ENCODE results near the gene PAXX. TPM values are rescaled to one million over a fixed set of nuclear protein-coding genes. Genes with fewer than 3 reads are reported as not detected.

PAXX gene, protein sequence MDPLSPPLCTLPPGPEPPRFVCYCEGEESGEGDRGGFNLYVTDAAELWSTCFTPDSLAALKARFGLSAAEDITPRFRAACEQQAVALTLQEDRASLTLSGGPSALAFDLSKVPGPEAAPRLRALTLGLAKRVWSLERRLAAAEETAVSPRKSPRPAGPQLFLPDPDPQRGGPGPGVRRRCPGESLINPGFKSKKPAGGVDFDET
- polyA plus RNA-seq (276 and 346 TPM in 2 replicates), polyA minus RNA-seq (30.4 and 35.3 TPM in 2 replicates)

DNA sequence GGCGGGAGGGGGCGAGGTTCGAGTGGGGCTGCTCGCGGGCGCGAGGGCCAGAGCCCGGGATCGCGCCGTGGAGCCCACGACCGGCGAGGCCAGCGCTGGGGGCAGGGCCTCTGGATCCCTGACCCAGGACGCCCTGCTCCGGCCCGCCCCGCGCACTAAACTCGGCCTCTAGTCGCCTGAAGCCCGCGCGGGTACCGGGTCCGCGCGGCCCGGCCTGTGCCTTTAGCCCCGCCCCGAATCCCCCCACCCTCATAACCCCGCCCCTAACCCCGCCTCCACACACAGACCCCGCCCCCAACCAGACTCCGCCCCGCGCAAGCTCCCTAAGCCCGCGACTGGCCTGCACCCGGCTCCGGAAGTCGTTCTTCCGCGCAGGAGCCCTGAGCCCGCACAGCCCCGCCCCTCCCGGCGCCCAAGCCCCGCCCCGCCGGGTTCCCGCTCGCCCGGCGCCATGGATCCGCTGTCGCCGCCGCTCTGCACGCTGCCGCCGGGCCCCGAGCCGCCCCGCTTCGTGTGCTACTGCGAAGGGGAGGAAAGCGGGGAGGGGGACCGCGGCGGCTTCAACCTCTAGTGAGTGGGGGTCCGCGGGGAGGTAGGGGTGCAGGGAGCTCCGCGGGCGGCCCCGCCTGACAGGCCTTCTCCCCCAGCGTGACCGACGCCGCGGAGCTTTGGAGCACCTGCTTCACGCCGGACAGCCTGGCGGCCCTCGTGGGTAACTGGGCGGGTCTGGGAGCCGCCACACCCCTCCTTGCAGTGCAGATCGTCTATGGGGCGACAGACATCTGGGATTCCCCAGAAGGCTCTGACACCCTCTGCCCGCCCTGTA lies at the start of gene PAXX:
TSS of gene PAXX (plus strand) at position 430 of the 826 bp plus-strand sequence. CDS start at position 452, 22 bp downstream.
- Histone ChIP-seq H3K9me3 (ENCODE audit: low read length) (no peaks in the 10 kb centered on the region), H3K9ac (ENCODE audit: low read length) (peak within 1 kb of the TSS; percentile 81), H4K20me1 (ENCODE audit: insufficient read depth) (no peaks in the 10 kb centered on the region), H3K27me3 (ENCODE audit: insufficient read depth, low read depth, low read length) (peaks cover 3% of the 10 kb centered on the region), H2AFZ (ENCODE audit: low read depth, low read length) (peak within 1 kb of the TSS; percentile 70), H3K27ac (ENCODE audit: low read length) (peak within 1 kb of the TSS; percentile 42), H3F3A (ENCODE audit: insufficient read depth, low read length, poor library complexity, severe bottlenecking) (no peaks in the 10 kb centered on the region), H3K36me3 (ENCODE audit: insufficient read depth, low read length) (no peaks in the 10 kb centered on the region), H3K4me3 (ENCODE audit: low read length) (peak within 1 kb of the TSS; percentile 96), H3K79me2 (replicated peaks; ENCODE audit: insufficient read depth, low read length) (no peaks in the 10 kb centered on the region), H3K4me2 (ENCODE audit: low read length) (peak within 1 kb of the TSS; percentile 87), H3K9me2 (ENCODE audit: insufficient read depth, low read length) (no peaks in the 10 kb centered on the region)
- TF ChIP-seq, protein P1, sequence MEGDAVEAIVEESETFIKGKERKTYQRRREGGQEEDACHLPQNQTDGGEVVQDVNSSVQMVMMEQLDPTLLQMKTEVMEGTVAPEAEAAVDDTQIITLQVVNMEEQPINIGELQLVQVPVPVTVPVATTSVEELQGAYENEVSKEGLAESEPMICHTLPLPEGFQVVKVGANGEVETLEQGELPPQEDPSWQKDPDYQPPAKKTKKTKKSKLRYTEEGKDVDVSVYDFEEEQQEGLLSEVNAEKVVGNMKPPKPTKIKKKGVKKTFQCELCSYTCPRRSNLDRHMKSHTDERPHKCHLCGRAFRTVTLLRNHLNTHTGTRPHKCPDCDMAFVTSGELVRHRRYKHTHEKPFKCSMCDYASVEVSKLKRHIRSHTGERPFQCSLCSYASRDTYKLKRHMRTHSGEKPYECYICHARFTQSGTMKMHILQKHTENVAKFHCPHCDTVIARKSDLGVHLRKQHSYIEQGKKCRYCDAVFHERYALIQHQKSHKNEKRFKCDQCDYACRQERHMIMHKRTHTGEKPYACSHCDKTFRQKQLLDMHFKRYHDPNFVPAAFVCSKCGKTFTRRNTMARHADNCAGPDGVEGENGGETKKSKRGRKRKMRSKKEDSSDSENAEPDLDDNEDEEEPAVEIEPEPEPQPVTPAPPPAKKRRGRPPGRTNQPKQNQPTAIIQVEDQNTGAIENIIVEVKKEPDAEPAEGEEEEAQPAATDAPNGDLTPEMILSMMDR (IDR thresholded peaks at IDR 0.05; ENCODE audit: poor library complexity, severe bottlenecking): no peak
- no peak for TF ChIP-seq TAF1 (IDR thresholded peaks at IDR 0.05; ENCODE audit: low read depth)
- TF ChIP-seq EP300 (conservative IDR thresholded peaks at IDR 0.05; ENCODE audit: poor library complexity, severe bottlenecking): peak; percentile 10
- peak; percentile 34 for TF ChIP-seq SMC3 (conservative IDR thresholded peaks at IDR 0.05; ENCODE audit: poor library complexity)
- peak; percentile 96 for TF ChIP-seq MXI1 (conservative IDR thresholded peaks at IDR 0.05; ENCODE audit: poor library complexity, severe bottlenecking)
- peak; percentile 60 for TF ChIP-seq POLR2AphosphoS5 (IDR thresholded peaks at IDR 0.05)
- TF ChIP-seq RAD21 (conservative IDR thresholded peaks at IDR 0.05): no peak
- TF ChIP-seq, protein P2, sequence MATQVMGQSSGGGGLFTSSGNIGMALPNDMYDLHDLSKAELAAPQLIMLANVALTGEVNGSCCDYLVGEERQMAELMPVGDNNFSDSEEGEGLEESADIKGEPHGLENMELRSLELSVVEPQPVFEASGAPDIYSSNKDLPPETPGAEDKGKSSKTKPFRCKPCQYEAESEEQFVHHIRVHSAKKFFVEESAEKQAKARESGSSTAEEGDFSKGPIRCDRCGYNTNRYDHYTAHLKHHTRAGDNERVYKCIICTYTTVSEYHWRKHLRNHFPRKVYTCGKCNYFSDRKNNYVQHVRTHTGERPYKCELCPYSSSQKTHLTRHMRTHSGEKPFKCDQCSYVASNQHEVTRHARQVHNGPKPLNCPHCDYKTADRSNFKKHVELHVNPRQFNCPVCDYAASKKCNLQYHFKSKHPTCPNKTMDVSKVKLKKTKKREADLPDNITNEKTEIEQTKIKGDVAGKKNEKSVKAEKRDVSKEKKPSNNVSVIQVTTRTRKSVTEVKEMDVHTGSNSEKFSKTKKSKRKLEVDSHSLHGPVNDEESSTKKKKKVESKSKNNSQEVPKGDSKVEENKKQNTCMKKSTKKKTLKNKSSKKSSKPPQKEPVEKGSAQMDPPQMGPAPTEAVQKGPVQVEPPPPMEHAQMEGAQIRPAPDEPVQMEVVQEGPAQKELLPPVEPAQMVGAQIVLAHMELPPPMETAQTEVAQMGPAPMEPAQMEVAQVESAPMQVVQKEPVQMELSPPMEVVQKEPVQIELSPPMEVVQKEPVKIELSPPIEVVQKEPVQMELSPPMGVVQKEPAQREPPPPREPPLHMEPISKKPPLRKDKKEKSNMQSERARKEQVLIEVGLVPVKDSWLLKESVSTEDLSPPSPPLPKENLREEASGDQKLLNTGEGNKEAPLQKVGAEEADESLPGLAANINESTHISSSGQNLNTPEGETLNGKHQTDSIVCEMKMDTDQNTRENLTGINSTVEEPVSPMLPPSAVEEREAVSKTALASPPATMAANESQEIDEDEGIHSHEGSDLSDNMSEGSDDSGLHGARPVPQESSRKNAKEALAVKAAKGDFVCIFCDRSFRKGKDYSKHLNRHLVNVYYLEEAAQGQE (IDR thresholded peaks at IDR 0.05; ENCODE audit: borderline replicate concordance): no peak
- TF ChIP-seq EZH2 (IDR thresholded peaks at IDR 0.05; ENCODE audit: borderline replicate concordance, insufficient read depth, low read length, poor library complexity, severe bottlenecking): no peak

DNA sequence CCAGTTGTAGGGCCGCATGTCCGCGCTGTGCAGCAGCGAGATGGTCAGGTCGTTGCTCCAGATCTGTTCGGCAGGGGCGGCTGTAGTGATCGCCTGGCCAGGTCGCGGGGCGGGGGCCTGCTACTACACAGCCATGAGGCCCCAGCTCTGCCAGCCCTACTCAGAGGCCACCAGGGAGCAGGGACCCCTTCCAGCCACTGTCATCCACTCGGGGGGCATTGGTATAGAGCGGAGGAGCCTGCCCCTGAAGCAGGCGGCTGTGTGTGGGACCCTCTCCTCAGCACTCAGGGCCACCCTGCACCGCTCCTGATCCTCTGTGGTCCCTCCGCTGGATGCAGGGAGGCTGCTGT lies 49.4 kb upstream of the PAXX start:
- H3K9me2 ChIP-seq (ENCODE audit: insufficient read depth, low read length): no peaks in the 10 kb centered on the region
- no peak overlapping the region for H3K9ac ChIP-seq (ENCODE audit: low read length)
- H3K79me2 ChIP-seq (replicated peaks; ENCODE audit: insufficient read depth, low read length): peaks cover 8% of the 10 kb centered on the region
- no peaks in the 10 kb centered on the region for H3K27me3 ChIP-seq (ENCODE audit: insufficient read depth, low read depth, low read length)
- H3F3A ChIP-seq (ENCODE audit: insufficient read depth, low read length, poor library complexity, severe bottlenecking): no peaks in the 10 kb centered on the region
- TF ChIP-seq, protein P1 (IDR thresholded peaks at IDR 0.05; ENCODE audit: poor library complexity, severe bottlenecking): no peak
- TF ChIP-seq MXI1 (conservative IDR thresholded peaks at IDR 0.05; ENCODE audit: poor library complexity, severe bottlenecking) (no peak), POLR2AphosphoS5 (IDR thresholded peaks at IDR 0.05) (no peak), EP300 (conservative IDR thresholded peaks at IDR 0.05; ENCODE audit: poor library complexity, severe bottlenecking) (no peak)
- TF ChIP-seq, protein P2 (IDR thresholded peaks at IDR 0.05; ENCODE audit: borderline replicate concordance): no peak
- H3K4me2 ChIP-seq (ENCODE audit: low read length): no peak overlapping the region
- H4K20me1 ChIP-seq (ENCODE audit: insufficient read depth): no peaks in the 10 kb centered on the region
- H2AFZ ChIP-seq (ENCODE audit: low read depth, low read length): no peak overlapping the region
- peak overlapping the region; percentile 97 for H3K4me3 ChIP-seq (ENCODE audit: low read length)
- peaks cover 6% of the 10 kb centered on the region for H3K36me3 ChIP-seq (ENCODE audit: insufficient read depth, low read length)
- no peaks in the 10 kb centered on the region for H3K9me3 ChIP-seq (ENCODE audit: low read length)
- H3K27ac ChIP-seq (ENCODE audit: low read length): no peak overlapping the region

Data from neural cell (in vitro differentiated cells).